Measurements from ENCODE around the gene LRRK1. TPM values are rescaled to one million over a fixed set of nuclear protein-coding genes. Genes with fewer than 3 reads are reported as not detected.

Gene LRRK1
- polyA plus RNA-seq, 1 donor (not counting 4 experiments of a cell fraction or from before 2014, with no cell fraction given): 6.2 TPM

- H3K4me2 ChIP-seq (ENCODE audit: control insufficient read depth, extremely low read depth, insufficient read depth, low read depth, low read length): no peak overlapping the region
- TF ChIP-seq EZH2 (IDR thresholded peaks at IDR 0.05; ENCODE audit: low read length) (no peak), CTCF (optimal IDR thresholded peaks at IDR 0.05 in 1 of 3, IDR thresholded peaks at IDR 0.05 in 1 of 3, conservative IDR thresholded peaks at IDR 0.05 in 1 of 3; ENCODE audit: extremely low read depth in 1 of 3, insufficient read depth in 2 of 3, low read length in 3 of 3) (no peak)
Measured at GRCh38 chr15:100923902-100924301, 4.7 kb downstream of the LRRK1 start.

GRCh38 chr15:100924436-100924835 lies 5.3 kb downstream of the LRRK1 start:
- H3K4me1 ChIP-seq (ENCODE audit: control insufficient read depth, extremely low read depth, insufficient read depth, low read length): peaks cover 16% of the 10 kb centered on the region

More at GRCh38 chr15:100923902-100924301, 4.7 kb downstream of the LRRK1 start:
- no peak for FAIRE-seq
- H4K20me1 ChIP-seq (ENCODE audit: control insufficient read depth, extremely low read depth, insufficient read depth, low read length): peaks cover 2% of the 10 kb centered on the region
- H3K79me2 ChIP-seq (ENCODE audit: control insufficient read depth, insufficient read depth, low read length): peaks cover 10% of the 10 kb centered on the region
- DNase-seq (ENCODE audit: low read depth, low spot score): no peak
- peaks cover 12 to 15% of the 10 kb centered on the region in 2 experiments for H3K36me3 ChIP-seq (ENCODE audit: control insufficient read depth in 2 of 2, extremely low read depth in 1 of 2, insufficient read depth in 2 of 2, low read length in 2 of 2)
- H3K27ac ChIP-seq (ENCODE audit: control insufficient read depth, insufficient read depth, low read length): no peak overlapping the region
- H3K4me3 ChIP-seq (ENCODE audit: control insufficient read depth in 2 of 3, extremely low read depth in 1 of 3, insufficient read depth in 2 of 3, low read depth in 1 of 3, low read length in 3 of 3): no peak overlapping the region
- no peak overlapping the region for H3K9ac ChIP-seq (ENCODE audit: control insufficient read depth, extremely low read depth, insufficient read depth, low read length)
- dilution Hi-C loops (cut with MboI; ENCODE audit: extremely low pct_ligation_motif_present, low sequenced_read_pairs): loop anchor here (5.0 kb wide), 1 partner anchor 73 kb away; no protein-coding TSS in a partner anchor
- H3K4me1 ChIP-seq (ENCODE audit: control insufficient read depth, extremely low read depth, insufficient read depth, low read length): peaks cover 11% of the 10 kb centered on the region
- no peaks in the 10 kb centered on the region for H3K27me3 ChIP-seq (ENCODE audit: control insufficient read depth, extremely low read depth, insufficient read depth, low read length)
- peaks cover 3% of the 10 kb centered on the region for H3K9me1 ChIP-seq (ENCODE audit: control insufficient read depth, extremely low read depth, insufficient read depth, low read length)
- no peak overlapping the region for H2AFZ ChIP-seq (ENCODE audit: control insufficient read depth, low read length)
- H3K9me3 ChIP-seq (ENCODE audit: control insufficient read depth, low read depth, low read length): no peaks in the 10 kb centered on the region

More at GRCh38 chr15:100924436-100924835, 5.3 kb downstream of the LRRK1 start:
- H3K79me2 ChIP-seq (ENCODE audit: control insufficient read depth, insufficient read depth, low read length): peaks cover 10% of the 10 kb centered on the region
- no peaks in the 10 kb centered on the region for H3K27me3 ChIP-seq (ENCODE audit: control insufficient read depth, extremely low read depth, insufficient read depth, low read length)
- H3K4me3 ChIP-seq (ENCODE audit: control insufficient read depth in 2 of 3, extremely low read depth in 1 of 3, insufficient read depth in 2 of 3, low read depth in 1 of 3, low read length in 3 of 3): no peak overlapping the region
- H2AFZ ChIP-seq (ENCODE audit: control insufficient read depth, low read length): no peak overlapping the region
- H3K4me2 ChIP-seq (ENCODE audit: control insufficient read depth, extremely low read depth, insufficient read depth, low read depth, low read length): no peak overlapping the region
- no peaks in the 10 kb centered on the region for H3K9me3 ChIP-seq (ENCODE audit: control insufficient read depth, low read depth, low read length)
- peaks cover 3% of the 10 kb centered on the region for H4K20me1 ChIP-seq (ENCODE audit: control insufficient read depth, extremely low read depth, insufficient read depth, low read length)
- no peak overlapping the region for H3K27ac ChIP-seq (ENCODE audit: control insufficient read depth, insufficient read depth, low read length)
- dilution Hi-C loops (cut with MboI; ENCODE audit: extremely low pct_ligation_motif_present, low sequenced_read_pairs): loop anchor here (5.0 kb wide), 1 partner anchor 73 kb away; no protein-coding TSS in a partner anchor
- H3K36me3 ChIP-seq (ENCODE audit: control insufficient read depth in 2 of 2, extremely low read depth in 1 of 2, insufficient read depth in 2 of 2, low read length in 2 of 2): peaks cover 12 to 15% of the 10 kb centered on the region in 2 experiments
- DNase-seq (ENCODE audit: low read depth, low spot score): no peak
- H3K9me1 ChIP-seq (ENCODE audit: control insufficient read depth, extremely low read depth, insufficient read depth, low read length): peaks cover 3% of the 10 kb centered on the region
- TF ChIP-seq EZH2 (IDR thresholded peaks at IDR 0.05; ENCODE audit: low read length): no peak
- TF ChIP-seq CTCF (optimal IDR thresholded peaks at IDR 0.05 in 1 of 3, IDR thresholded peaks at IDR 0.05 in 1 of 3, conservative IDR thresholded peaks at IDR 0.05 in 1 of 3; ENCODE audit: extremely low read depth in 1 of 3, insufficient read depth in 2 of 3, low read length in 3 of 3): no peak
- H3K9ac ChIP-seq (ENCODE audit: control insufficient read depth, extremely low read depth, insufficient read depth, low read length): no peak overlapping the region
- FAIRE-seq: no peak
